Measurements from ENCODE around the gene LCN2.
A peak's percentile ranks its signal among the peaks of the same experiment; 100 is the strongest.

Gene LCN2

GRCh38 chr9:128115187-128116103, 33.8 kb upstream of the LCN2 start:
- no peak for DNase-seq

- no peak for DNase-seq
Measured at GRCh38 chr9:128116104-128117083, 32.9 kb upstream of the LCN2 start.

GRCh38 chr9:128117613-128118471, 31.4 kb upstream of the LCN2 start:
- peak; percentile 90 for DNase-seq

GRCh38 chr9:128118472-128118857, 30.8 kb upstream of the LCN2 start:
- DNase-seq = no peak

GRCh38 chr9:128118971-128119665, 30.1 kb upstream of the LCN2 start:
- no peak for DNase-seq

GRCh38 chr9:128120061-128120740, 29.1 kb upstream of the LCN2 start:
- DNase-seq = no peak

GRCh38 chr9:128120741-128121465, 28.4 kb upstream of the LCN2 start:
- no peak for DNase-seq

- no peak for DNase-seq
Measured at GRCh38 chr9:128121466-128121810, 27.8 kb upstream of the LCN2 start.

- DNase-seq = no peak
Measured at GRCh38 chr9:128121924-128122808, 27.1 kb upstream of the LCN2 start.

GRCh38 chr9:128122809-128123175, 26.5 kb upstream of the LCN2 start:
- DNase-seq = no peak

- DNase-seq = no peak
Measured at GRCh38 chr9:128123451-128124080, 25.7 kb upstream of the LCN2 start.

GRCh38 chr9:128124451-128124850, 24.8 kb upstream of the LCN2 start:
- no peak for DNase-seq

GRCh38 chr9:128124873-128125579, 24.2 kb upstream of the LCN2 start:
- no peak for DNase-seq

- DNase-seq = no peak
Measured at GRCh38 chr9:128125580-128126354, 23.5 kb upstream of the LCN2 start.

GRCh38 chr9:128127568-128127989, 21.7 kb upstream of the LCN2 start, which contains the start of gene PTGES2:
PTGES2 (minus strand) TSS chr9:128127729; CDS start chr9:128127717, 12 bp downstream.
- DNase-seq = peak; percentile 85

- DNase-seq = peak; percentile 94
Measured at GRCh38 chr9:128127990-128128835, 21.0 kb upstream of the LCN2 start.
